Measurements from ENCODE around the gene GPATCH3. TPM values are rescaled to one million over a fixed set of nuclear protein-coding genes. Genes with fewer than 3 reads are reported as not detected.

Gene GPATCH3
- total and polyA plus RNA-seq, 2 donors (not counting 3 experiments of a cell fraction or from before 2014, with no cell fraction given): 12.1 to 17.7 TPM

DNA sequence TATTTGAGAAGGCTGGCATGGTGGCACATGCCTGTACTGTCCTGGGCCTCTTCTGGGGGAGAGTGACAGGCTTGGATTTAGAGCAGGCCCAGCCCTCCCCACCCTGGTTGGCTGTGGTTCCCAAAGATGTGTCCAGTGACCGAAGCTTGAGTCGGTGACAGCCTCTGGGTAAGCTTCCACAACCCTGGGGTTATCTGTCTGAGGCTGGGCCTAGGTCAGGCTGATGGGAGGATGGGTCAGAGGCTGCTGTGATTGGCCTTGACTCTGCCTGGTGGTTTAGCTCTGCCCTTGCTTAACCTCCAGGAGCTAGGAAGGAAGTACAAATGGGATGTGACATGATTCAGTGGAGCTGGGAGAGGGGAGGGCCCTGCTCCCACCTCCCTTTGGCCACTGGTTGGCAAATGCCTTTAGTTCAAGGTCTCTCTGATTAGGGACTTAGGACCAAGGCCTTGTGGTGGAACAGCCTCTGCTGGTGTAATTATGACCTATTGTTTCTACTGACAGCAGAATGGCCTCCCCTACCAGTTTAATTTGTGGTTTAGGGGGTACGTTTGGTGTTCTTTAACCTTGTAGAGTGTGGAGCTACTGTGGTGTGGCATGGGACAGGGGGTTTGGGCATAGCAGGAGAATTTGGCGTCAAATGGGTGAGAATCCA lies 37.9 kb upstream of the GPATCH3 start:
- H3K9me3 ChIP-seq (replicated peaks; ENCODE audit: control insufficient read depth, insufficient read depth, low read length): no peaks in the 10 kb centered on the region
- no peak for DNase-seq (ENCODE audit: low read depth, low spot score)
- TF ChIP-seq EZH2 (IDR thresholded peaks at IDR 0.05; ENCODE audit: borderline replicate concordance, low read depth, low read length, severe bottlenecking): no peak
- no peak for TF ChIP-seq FOS (IDR thresholded peaks at IDR 0.05; ENCODE audit: borderline replicate concordance, insufficient read depth, low read length)
- no peak for TF ChIP-seq JUN (IDR thresholded peaks at IDR 0.05; ENCODE audit: borderline replicate concordance, insufficient read depth, insufficient read length, low read depth)
- TF ChIP-seq POLR2AphosphoS5 (IDR thresholded peaks at IDR 0.05; ENCODE audit: insufficient read depth, low read depth, low read length): no peak
- TF ChIP-seq POLR2A (IDR thresholded peaks at IDR 0.05; ENCODE audit: low read depth, low read length): no peak
- no peak for TF ChIP-seq GATA2 (IDR thresholded peaks at IDR 0.05; ENCODE audit: insufficient read depth, insufficient read length, low read depth, low read length)
- TF ChIP-seq, protein P1, sequence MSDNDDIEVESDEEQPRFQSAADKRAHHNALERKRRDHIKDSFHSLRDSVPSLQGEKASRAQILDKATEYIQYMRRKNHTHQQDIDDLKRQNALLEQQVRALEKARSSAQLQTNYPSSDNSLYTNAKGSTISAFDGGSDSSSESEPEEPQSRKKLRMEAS (IDR thresholded peaks at IDR 0.05; ENCODE audit: insufficient read depth, insufficient read length): no peak
- TF ChIP-seq, protein P2, sequence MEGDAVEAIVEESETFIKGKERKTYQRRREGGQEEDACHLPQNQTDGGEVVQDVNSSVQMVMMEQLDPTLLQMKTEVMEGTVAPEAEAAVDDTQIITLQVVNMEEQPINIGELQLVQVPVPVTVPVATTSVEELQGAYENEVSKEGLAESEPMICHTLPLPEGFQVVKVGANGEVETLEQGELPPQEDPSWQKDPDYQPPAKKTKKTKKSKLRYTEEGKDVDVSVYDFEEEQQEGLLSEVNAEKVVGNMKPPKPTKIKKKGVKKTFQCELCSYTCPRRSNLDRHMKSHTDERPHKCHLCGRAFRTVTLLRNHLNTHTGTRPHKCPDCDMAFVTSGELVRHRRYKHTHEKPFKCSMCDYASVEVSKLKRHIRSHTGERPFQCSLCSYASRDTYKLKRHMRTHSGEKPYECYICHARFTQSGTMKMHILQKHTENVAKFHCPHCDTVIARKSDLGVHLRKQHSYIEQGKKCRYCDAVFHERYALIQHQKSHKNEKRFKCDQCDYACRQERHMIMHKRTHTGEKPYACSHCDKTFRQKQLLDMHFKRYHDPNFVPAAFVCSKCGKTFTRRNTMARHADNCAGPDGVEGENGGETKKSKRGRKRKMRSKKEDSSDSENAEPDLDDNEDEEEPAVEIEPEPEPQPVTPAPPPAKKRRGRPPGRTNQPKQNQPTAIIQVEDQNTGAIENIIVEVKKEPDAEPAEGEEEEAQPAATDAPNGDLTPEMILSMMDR (IDR thresholded peaks at IDR 0.05; ENCODE audit: extremely low read depth in 1 of 2, insufficient read depth in 1 of 2, low read depth in 1 of 2, low read length in 2 of 2): no peak
- TF ChIP-seq MYC (IDR thresholded peaks at IDR 0.05; ENCODE audit: low read depth, low read length): no peak
- H3K9me1 ChIP-seq (replicated peaks; ENCODE audit: control insufficient read depth, extremely low read depth, insufficient read depth, low read length): no peaks in the 10 kb centered on the region
- H3K4me2 ChIP-seq (ENCODE audit: insufficient read depth, low read length): no peak overlapping the region
- H3K4me1 ChIP-seq (ENCODE audit: control insufficient read depth, extremely low read depth, insufficient read depth, low read length): no peaks in the 10 kb centered on the region
- no peak overlapping the region for H3K27ac ChIP-seq (ENCODE audit: insufficient read depth, low read depth, low read length)
- dilution Hi-C loops (cut with MboI; ENCODE audit: extremely low pct_ligation_motif_present, low sequenced_read_pairs) (no loop called here), intact Hi-C loops (cut with micrococcal nuclease) (no loop called here)
- ChIA-PET POLR2A (no interaction called here), CTCF (interaction anchor here (0.8 to 1.5 kb wide), 3 partner anchors 12 to 24 kb away, joined by 3 to 4 read pairs (median 3); no protein-coding TSS in a partner anchor)
- H3K27me3 ChIP-seq (ENCODE audit: control insufficient read depth in 2 of 2, insufficient read depth in 2 of 2, low read length in 2 of 2): no peaks in the 10 kb centered on the region
- no peak overlapping the region for H2AFZ ChIP-seq (ENCODE audit: low read depth, low read length)
- BruUV-seq (replicated peaks): no TSS peak
- no peak for FAIRE-seq
- H3K79me2 ChIP-seq (ENCODE audit: control insufficient read depth, insufficient read depth, low read length): peaks cover 44% of the 10 kb centered on the region
- H3K4me3 ChIP-seq (replicated peaks in 1 of 3; ENCODE audit: insufficient read depth in 1 of 3, low read depth in 1 of 3, low read length in 3 of 3): no peak overlapping the region
- H3K9ac ChIP-seq (replicated peaks; ENCODE audit: extremely low read depth, insufficient read depth, low read length): no peak overlapping the region
- no peaks in the 10 kb centered on the region for H4K20me1 ChIP-seq (replicated peaks; ENCODE audit: control insufficient read depth, extremely low read depth, insufficient read depth, low read length)
- H3K36me3 ChIP-seq (ENCODE audit: control insufficient read depth in 2 of 2, extremely low read depth in 1 of 2, insufficient read depth in 2 of 2, low read length in 2 of 2): peaks cover 0 to 23% of the 10 kb centered on the region in 2 experiments

All from endothelial cell of umbilical vein (primary cell).